GM12878 (cell line): ENCODE results near the gene PDZD2. TPM values are rescaled to one million over a fixed set of nuclear protein-coding genes. Genes with fewer than 3 reads are reported as not detected.

Source experiments
- ATAC-seq: fragments of 200-7000 bp; cut with Tn5 transposase; 3 replicates; pipeline ENCODE4 v1.9.1; 2020; ENCODE audit warnings: mild to moderate bottlenecking, moderate library complexity
- BruUV-seq: library from RNA; stranded (reverse); fragments of 400-500 nt; replicated peaks from 2 replicates; lab custom pipeline; 2021; lab: Mats Ljungman, UMichigan
- CTCF ChIA-PET: fragments of 300-600 bp; sonication (Branson Sonifier 250); formaldehyde crosslinking; extraction: SDS; loops from one replicate; lab custom pipeline; 2021; ENCODE audit warnings: inconsistent platforms; lab: Yijun Ruan, JAX
- POLR2A ChIA-PET: fragments of 350-600 bp; formaldehyde crosslinking; extraction: SDS; loops from one replicate; lab custom pipeline; 2021; ENCODE audit warnings: inconsistent platforms; lab: Charles Lee
- RAD21 ChIA-PET: fragments of 300-600 bp; sonication (Branson Sonifier 250); formaldehyde crosslinking; loops from one replicate; lab custom pipeline; 2023; ENCODE audit warnings: antibody characterized with exemption; ENCODE audit not compliant: unreplicated experiment; lab: Charles Lee
- SMC1A ChIA-PET: fragments of 300-600 bp; sonication (Branson Sonifier 250); formaldehyde crosslinking; loops from one replicate; lab custom pipeline; 2023; ENCODE audit not compliant: unreplicated experiment, uncharacterized antibody; lab: Charles Lee
- DNase-seq: peaks from one replicate; pipeline ENCODE4 v3.0.0-alpha.2; 2011; ENCODE audit warnings: low read depth, low spot score
- FAIRE-seq: peaks from 3 replicates; lab custom pipeline; 2011; peaks lifted over from hg19 to GRCh38; lab: Jason Lieb, UNC
- H2AFZ ChIP-seq: 2 replicates; pipeline ENCODE4 v1.6.0; 2011; ENCODE audit warnings: low read depth, low read length, control low read depth; ENCODE audit not compliant: control insufficient read depth
- H3K27ac ChIP-seq: 2 replicates; pipeline ENCODE4 v1.5.1; 2011; ENCODE audit warnings: control low read depth; ENCODE audit not compliant: control insufficient read depth, insufficient read depth
- H3K27me3 ChIP-seq, 2 experiments: replicated peaks in 1 of 2; 2 replicates each; pipeline versions ENCODE4 v1.6.0 to v1.6.1; 2011; ENCODE audit warnings: low read length in 1 of 2; ENCODE audit not compliant: control insufficient read depth in 2 of 2, insufficient read depth in 2 of 2
- H3K36me3 ChIP-seq, 2 experiments: 2 replicates each; pipeline ENCODE4 v1.5.1; 2011; ENCODE audit warnings: low read length in 1 of 2; ENCODE audit not compliant: control insufficient read depth in 2 of 2, insufficient read depth in 2 of 2
- H3K4me1 ChIP-seq: 2 replicates; pipeline ENCODE4 v1.6.1; 2011; ENCODE audit warnings: mild to moderate bottlenecking, low read length, moderate library complexity, mixed read lengths; ENCODE audit not compliant: control insufficient read depth, insufficient read depth
- H3K4me2 ChIP-seq: 2 replicates; pipeline ENCODE4 v1.6.0; 2011; ENCODE audit warnings: control low read depth; ENCODE audit not compliant: control insufficient read depth, insufficient read depth
- H3K4me3 ChIP-seq: fragments of 200-600 bp; sonication (generic); 2 replicates; pipeline ENCODE4 v1.5.1; 2016
- H3K79me2 ChIP-seq: 2 replicates; pipeline ENCODE4 v1.6.0; 2011; ENCODE audit warnings: low read length; ENCODE audit not compliant: control insufficient read depth, insufficient read depth
- H3K9ac ChIP-seq: 2 replicates; pipeline ENCODE4 v1.8.0; 2011; ENCODE audit warnings: low read length, control low read depth, mixed read lengths; ENCODE audit not compliant: control insufficient read depth, insufficient read depth
- H3K9me3 ChIP-seq: replicated peaks from 3 replicates; pipeline ENCODE4 v1.5.1; 2011; ENCODE audit warnings: mild to moderate bottlenecking, low read length; ENCODE audit not compliant: control insufficient read depth, insufficient read depth
- H4K20me1 ChIP-seq: 2 replicates; pipeline ENCODE4 v1.6.0; 2011; ENCODE audit not compliant: control insufficient read depth, insufficient read depth
- CHD1 ChIP-seq: IDR thresholded peaks from 2 replicates; pipeline ENCODE4 v1.6.1; 2012; ENCODE audit warnings: low read depth, low read length, improper control_type of control experiment
- CREM ChIP-seq: IDR thresholded peaks from 2 replicates; pipeline ENCODE4 v1.6.1; 2014; ENCODE audit warnings: antibody characterized with exemption, low read depth
- EP300 ChIP-seq, 2 experiments: fragments of 150-350 bp in 1 of 2; IDR thresholded peaks; 2 replicates each; pipeline ENCODE4 v1.6.1; 2011 to 2012; ENCODE audit warnings: low read depth in 2 of 2, low read length in 2 of 2, borderline replicate concordance in 1 of 2, improper control_type of control experiment in 1 of 2, inconsistent platforms in 1 of 2; ENCODE audit not compliant: control insufficient read depth in 1 of 2
- MXI1 ChIP-seq: fragments of 150-350 bp; IDR thresholded peaks from 2 replicates; pipeline ENCODE4 v1.6.1; 2011; ENCODE audit warnings: low read depth, mild to moderate bottlenecking, inconsistent platforms, low read length, improper control_type of control experiment
- SMARCA5 ChIP-seq: fragments of 450-650 bp; IDR thresholded peaks from 2 replicates; pipeline ENCODE4 v1.6.1; 2017; ENCODE audit warnings: mild to moderate bottlenecking
- SREBF1 ChIP-seq: IDR thresholded peaks from 2 replicates; pipeline ENCODE4 v1.6.1; 2012; ENCODE audit warnings: mild to moderate bottlenecking, low read length
- SREBF2 ChIP-seq: IDR thresholded peaks from 2 replicates; pipeline ENCODE4 v1.6.1; 2012; ENCODE audit warnings: mild to moderate bottlenecking, low read length
- WGBS: methylation state at CpG from one replicate; pipeline ENCODE4 v1.1.6; 2016; ENCODE audit warnings: low lambda C conversion rate; ENCODE audit not compliant: insufficient replicate concordance, insufficient coverage; ENCODE audit errors: missing lambda C conversion rate; 5-methylcytosine and 5-hydroxymethylcytosine counted together
- in situ Hi-C: fragments of 300-500 bp; cut with MboI; formaldehyde crosslinking; loops from 9 replicates; pipeline ENCODE4 v1.14.3; 2018; ENCODE audit warnings: mixed read lengths
- intact Hi-C: fragments of 100-400 bp; cut with micrococcal nuclease; formaldehyde crosslinking; loops from one replicate; pipeline ENCODE4 v1.14.2; 2022; ENCODE audit not compliant: unreplicated experiment
- polyA plus RNA-seq, 11 experiments: library from polyadenylated mRNA; depleted of rRNA in 4 of 11; unstranded in 6 of 11; stranded (reverse) in 5 of 11; fragments of >200 nt; fragmentation: Nextera tagmentation in 4 of 11; fragmentation: Illumina TruSeq in 1 of 11; extraction: Ambion mirVana in 4 of 11; extraction: Trizol in 1 of 11; gene quantifications; 1 replicate in 1 of 11; 2 replicates in 10 of 11; pipeline versions ENCODE4 v1.2.1 to v1.2.3, GENCODE V29; 2011 to 2016; ENCODE audit warnings: inconsistent platforms in 2 of 11, missing spikeins in 2 of 11, low read depth in 1 of 11
- total RNA-seq, 4 experiments: library from RNA; depleted of rRNA in 3 of 4; stranded (reverse); fragments of >200 nt in 3 of 4; fragmentation: Illumina TruSeq in 1 of 4; extraction: Trizol in 1 of 4; gene quantifications; 2 replicates each; pipeline versions ENCODE4 v1.2.1 to v1.2.3, GENCODE V29; 2013 to 2021
- TF ChIP-seq, protein P1 (sequence below): IDR thresholded peaks from 2 replicates; pipeline ENCODE4 v1.6.1; 2012; ENCODE audit warnings: improper control_type of control experiment, low read depth, low read length; ENCODE audit not compliant: insufficient replicate concordance
- TF ChIP-seq, protein P2 (sequence below): fragments of 150-350 bp; IDR thresholded peaks from 2 replicates; pipeline ENCODE4 v1.6.1; 2014; ENCODE audit warnings: mild to moderate bottlenecking, low read depth, low read length

Gene PDZD2
- total and polyA plus RNA-seq, 10 of the 15 experiments (the other 5 are each of a cell fraction or from before 2014, with no cell fraction given) = 0.01 to 0.58 (median 0.29) TPM; not detected in 3

DNA sequence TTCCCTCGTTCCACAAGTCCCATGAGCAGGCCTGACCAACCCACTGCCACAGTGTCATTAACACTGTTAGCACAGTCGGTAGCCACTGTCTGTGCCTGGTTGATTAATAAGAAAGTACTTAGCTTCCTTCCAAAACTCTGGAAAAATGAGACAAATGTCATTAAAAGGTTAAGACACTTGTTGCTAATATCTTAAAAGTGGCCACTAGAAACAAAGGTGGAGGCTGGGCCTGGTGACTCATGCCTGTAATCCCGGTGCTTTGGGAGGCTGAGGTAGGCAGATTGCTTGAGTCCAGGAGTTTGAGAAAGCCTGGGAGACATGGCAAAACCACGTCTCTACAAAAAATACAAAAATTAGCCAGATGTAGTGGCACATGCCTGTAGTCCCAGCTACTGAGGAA lies 194.0 kb downstream of the PDZD2 start (continued):
- TF ChIP-seq, protein P1, sequence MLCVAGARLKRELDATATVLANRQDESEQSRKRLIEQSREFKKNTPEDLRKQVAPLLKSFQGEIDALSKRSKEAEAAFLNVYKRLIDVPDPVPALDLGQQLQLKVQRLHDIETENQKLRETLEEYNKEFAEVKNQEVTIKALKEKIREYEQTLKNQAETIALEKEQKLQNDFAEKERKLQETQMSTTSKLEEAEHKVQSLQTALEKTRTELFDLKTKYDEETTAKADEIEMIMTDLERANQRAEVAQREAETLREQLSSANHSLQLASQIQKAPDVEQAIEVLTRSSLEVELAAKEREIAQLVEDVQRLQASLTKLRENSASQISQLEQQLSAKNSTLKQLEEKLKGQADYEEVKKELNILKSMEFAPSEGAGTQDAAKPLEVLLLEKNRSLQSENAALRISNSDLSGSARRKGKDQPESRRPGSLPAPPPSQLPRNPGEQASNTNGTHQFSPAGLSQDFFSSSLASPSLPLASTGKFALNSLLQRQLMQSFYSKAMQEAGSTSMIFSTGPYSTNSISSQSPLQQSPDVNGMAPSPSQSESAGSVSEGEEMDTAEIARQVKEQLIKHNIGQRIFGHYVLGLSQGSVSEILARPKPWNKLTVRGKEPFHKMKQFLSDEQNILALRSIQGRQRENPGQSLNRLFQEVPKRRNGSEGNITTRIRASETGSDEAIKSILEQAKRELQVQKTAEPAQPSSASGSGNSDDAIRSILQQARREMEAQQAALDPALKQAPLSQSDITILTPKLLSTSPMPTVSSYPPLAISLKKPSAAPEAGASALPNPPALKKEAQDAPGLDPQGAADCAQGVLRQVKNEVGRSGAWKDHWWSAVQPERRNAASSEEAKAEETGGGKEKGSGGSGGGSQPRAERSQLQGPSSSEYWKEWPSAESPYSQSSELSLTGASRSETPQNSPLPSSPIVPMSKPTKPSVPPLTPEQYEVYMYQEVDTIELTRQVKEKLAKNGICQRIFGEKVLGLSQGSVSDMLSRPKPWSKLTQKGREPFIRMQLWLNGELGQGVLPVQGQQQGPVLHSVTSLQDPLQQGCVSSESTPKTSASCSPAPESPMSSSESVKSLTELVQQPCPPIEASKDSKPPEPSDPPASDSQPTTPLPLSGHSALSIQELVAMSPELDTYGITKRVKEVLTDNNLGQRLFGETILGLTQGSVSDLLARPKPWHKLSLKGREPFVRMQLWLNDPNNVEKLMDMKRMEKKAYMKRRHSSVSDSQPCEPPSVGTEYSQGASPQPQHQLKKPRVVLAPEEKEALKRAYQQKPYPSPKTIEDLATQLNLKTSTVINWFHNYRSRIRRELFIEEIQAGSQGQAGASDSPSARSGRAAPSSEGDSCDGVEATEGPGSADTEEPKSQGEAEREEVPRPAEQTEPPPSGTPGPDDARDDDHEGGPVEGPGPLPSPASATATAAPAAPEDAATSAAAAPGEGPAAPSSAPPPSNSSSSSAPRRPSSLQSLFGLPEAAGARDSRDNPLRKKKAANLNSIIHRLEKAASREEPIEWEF = no peak
- TF ChIP-seq SREBF1 (no peak), SREBF2 (no peak), MXI1 (no peak)
- TF ChIP-seq, protein P2, sequence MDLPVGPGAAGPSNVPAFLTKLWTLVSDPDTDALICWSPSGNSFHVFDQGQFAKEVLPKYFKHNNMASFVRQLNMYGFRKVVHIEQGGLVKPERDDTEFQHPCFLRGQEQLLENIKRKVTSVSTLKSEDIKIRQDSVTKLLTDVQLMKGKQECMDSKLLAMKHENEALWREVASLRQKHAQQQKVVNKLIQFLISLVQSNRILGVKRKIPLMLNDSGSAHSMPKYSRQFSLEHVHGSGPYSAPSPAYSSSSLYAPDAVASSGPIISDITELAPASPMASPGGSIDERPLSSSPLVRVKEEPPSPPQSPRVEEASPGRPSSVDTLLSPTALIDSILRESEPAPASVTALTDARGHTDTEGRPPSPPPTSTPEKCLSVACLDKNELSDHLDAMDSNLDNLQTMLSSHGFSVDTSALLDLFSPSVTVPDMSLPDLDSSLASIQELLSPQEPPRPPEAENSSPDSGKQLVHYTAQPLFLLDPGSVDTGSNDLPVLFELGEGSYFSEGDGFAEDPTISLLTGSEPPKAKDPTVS = no peak

GRCh38 chr5:31833710-31834109 lies 194.8 kb downstream of the PDZD2 start:
- H3K36me3 ChIP-seq = no peaks in the 10 kb centered on the region
- H3K27ac ChIP-seq = no peak overlapping the region
- H3K79me2 ChIP-seq = no peaks in the 10 kb centered on the region
- ChIA-PET SMC1A (no interaction called here), CTCF (interaction anchor here (0.6 kb wide), 1 partner anchor 243 kb away, joined by 3 read pairs; no protein-coding TSS in a partner anchor), RAD21 (no interaction called here), POLR2A (no interaction called here)
- intact Hi-C loops = no loop called here
- no peaks in the 10 kb centered on the region for H3K27me3 ChIP-seq
- in situ Hi-C loops = no loop called here
- ATAC-seq (no peak), DNase-seq (no peak), FAIRE-seq (no peak)
- no TSS peak for BruUV-seq
- no peak overlapping the region for H2AFZ ChIP-seq
- no peaks in the 10 kb centered on the region; the same call in 2 of the 3 replicates for H3K9me3 ChIP-seq
- no peak overlapping the region for H3K4me2 ChIP-seq
- H3K4me1 ChIP-seq = no peaks in the 10 kb centered on the region
- H4K20me1 ChIP-seq = no peaks in the 10 kb centered on the region
- 23% methylated on average over 2 of the region's 2 CpGs for WGBS
- H3K9ac ChIP-seq = no peak overlapping the region
- TF ChIP-seq EP300 (IDR thresholded peaks at IDR 0.05; ENCODE audit: borderline replicate concordance in 1 of 2, control insufficient read depth in 1 of 2, low read depth in 2 of 2, low read length in 2 of 2) = no peak
- TF ChIP-seq CHD1 = no peak
- TF ChIP-seq SMARCA5 = no peak
- TF ChIP-seq CREM = no peak
- H3K4me3 ChIP-seq = no peak overlapping the region
